Sigmoid colon (tissue), 4 donors: ENCODE measurements around the gene UGT2B7.

Experiments
- EP300 ChIP-seq, 4 donors: sonication (generic); formaldehyde crosslinking; IDR thresholded peaks; one replicate each; pipeline ENCODE4 v1.6.1; 2017; ENCODE audit warnings: antibody characterized with exemption in 4 of 4
- POLR2AphosphoS5 ChIP-seq, 4 donors: sonication (generic); formaldehyde crosslinking; IDR thresholded peaks; one replicate each; pipeline ENCODE4 v1.6.1; 2017; ENCODE audit warnings: antibody characterized with exemption in 4 of 4

DNA sequence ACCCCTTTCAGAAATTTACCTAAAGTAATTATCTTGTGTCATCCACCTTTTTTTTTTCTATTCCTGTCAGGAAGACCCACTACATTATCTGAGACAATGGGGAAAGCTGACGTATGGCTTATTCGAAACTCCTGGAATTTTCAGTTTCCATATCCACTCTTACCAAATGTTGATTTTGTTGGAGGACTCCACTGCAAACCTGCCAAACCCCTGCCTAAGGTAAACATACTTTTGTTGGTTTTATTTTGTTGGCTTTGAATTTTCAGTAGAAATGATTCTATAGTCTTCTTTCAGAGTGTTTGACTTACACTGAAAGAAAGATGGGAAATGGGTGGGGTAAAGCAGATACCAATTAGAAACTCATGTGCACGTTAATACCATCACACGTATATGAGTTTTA is 2.2 kb downstream of the UGT2B7 start:
- TF ChIP-seq EP300 (IDR thresholded peaks at IDR 0.05), result no peak
- no peak for TF ChIP-seq POLR2AphosphoS5 (IDR thresholded peaks at IDR 0.05)
